Measurements from ENCODE around the gene SNX14. TPM values are rescaled to one million over a fixed set of nuclear protein-coding genes. Genes with fewer than 3 reads are reported as not detected.

SNX14 gene
- total and polyA plus RNA-seq, 7 donors: 13.4 to 29.9 (median 17.5) TPM

DNA sequence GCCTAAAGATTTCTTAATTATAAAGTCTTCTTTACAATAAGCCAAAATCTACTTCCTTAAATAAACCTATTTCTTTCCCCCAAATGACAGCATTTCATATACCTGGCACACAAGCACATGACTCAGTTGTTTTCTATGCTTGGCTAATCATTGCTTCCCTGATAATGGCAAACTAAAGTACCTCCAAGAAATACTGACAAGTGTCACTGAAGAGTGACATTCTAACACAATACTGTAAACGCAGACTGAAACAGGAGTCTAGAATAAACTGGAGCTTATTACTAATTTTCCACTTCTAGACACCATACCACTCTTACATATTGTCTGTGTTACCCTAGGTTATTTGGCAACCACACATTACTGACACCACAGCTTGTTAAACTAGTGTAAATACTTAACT, 34.7 kb upstream of the SNX14 start:
- Histone ChIP-seq H3K4me3 (no peak overlapping the region), H3K4me1 (peaks cover 47% of the 10 kb centered on the region), H3K27ac (no peak overlapping the region), H3K27me3 (ENCODE audit: insufficient read depth in 3 of 3, low read length in 2 of 3) (no peaks in the 10 kb centered on the region), H3K36me3 (ENCODE audit: insufficient read depth in 1 of 2, low read depth in 1 of 2) (peaks cover 14 to 100% of the 10 kb centered on the region in 2 donors), H3K9me3 (no peaks in the 10 kb centered on the region)
- DNase-seq (no peak), ATAC-seq (no peak)
- 73 to 87% (median 85%) methylated on average over 1 of the region's 1 CpG for WGBS, 3 donors
- intact Hi-C loops (cut with DNase I): no loop called here
- TF ChIP-seq, protein P1, sequence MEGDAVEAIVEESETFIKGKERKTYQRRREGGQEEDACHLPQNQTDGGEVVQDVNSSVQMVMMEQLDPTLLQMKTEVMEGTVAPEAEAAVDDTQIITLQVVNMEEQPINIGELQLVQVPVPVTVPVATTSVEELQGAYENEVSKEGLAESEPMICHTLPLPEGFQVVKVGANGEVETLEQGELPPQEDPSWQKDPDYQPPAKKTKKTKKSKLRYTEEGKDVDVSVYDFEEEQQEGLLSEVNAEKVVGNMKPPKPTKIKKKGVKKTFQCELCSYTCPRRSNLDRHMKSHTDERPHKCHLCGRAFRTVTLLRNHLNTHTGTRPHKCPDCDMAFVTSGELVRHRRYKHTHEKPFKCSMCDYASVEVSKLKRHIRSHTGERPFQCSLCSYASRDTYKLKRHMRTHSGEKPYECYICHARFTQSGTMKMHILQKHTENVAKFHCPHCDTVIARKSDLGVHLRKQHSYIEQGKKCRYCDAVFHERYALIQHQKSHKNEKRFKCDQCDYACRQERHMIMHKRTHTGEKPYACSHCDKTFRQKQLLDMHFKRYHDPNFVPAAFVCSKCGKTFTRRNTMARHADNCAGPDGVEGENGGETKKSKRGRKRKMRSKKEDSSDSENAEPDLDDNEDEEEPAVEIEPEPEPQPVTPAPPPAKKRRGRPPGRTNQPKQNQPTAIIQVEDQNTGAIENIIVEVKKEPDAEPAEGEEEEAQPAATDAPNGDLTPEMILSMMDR (IDR thresholded peaks at IDR 0.05): no peak

DNA sequence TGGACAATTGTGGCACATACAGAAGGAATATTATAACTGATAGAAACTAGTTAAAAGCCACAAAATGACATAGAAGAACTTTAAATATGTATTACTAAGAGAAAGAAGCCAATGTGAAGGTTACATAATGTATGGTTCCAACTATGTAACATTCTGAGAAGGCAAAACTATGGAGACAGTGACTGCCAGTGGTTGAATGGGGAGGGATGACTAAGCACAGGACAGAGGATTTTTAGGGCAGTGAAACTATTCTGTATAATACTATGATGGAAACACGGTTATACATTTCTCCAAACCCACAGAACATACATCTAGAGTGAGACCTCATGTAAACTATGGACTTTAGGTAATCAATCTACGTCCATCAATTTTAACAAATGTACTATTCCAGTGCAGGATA, 26.6 kb upstream of the SNX14 start:
- H3K36me3 ChIP-seq (ENCODE audit: insufficient read depth in 1 of 2, low read depth in 1 of 2): peaks cover 13 to 100% of the 10 kb centered on the region in 2 donors
- intact Hi-C loops (cut with DNase I): no loop called here
- WGBS, 3 donors: 91 to 97% (median 91%) methylated on average over 2 of the region's 2 CpGs

DNA sequence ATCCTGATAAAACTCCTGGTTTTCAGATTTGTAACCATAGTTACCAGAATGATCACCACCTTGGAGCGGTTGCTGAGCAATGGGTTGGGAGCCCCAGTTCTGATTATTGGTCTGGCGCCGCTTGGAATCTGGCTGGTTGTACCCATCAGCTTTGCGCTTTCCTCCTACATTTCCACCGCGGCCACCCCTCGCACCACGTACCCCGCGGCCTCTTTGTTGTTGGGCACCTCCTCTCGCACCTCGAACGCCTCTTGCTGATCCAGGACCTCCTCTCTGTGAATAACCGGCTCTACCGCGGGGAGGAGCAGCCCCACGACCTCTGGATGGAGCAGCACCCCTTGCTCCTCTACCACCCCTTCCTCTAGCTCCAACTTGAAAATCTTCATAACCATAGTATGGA, 21.1 kb upstream of the SNX14 start:
- no peak overlapping the region for H3K4me3 ChIP-seq
- intact Hi-C loops (cut with DNase I): no loop called here
- WGBS, 3 donors: 96 to 98% (median 97%) methylated on average over 17 of the region's 17 CpGs
- H3K9me3 ChIP-seq: no peaks in the 10 kb centered on the region
- TF ChIP-seq, protein P1 (IDR thresholded peaks at IDR 0.05): no peak
- no peak overlapping the region for H3K27ac ChIP-seq
- no peaks in the 10 kb centered on the region for H3K27me3 ChIP-seq (ENCODE audit: insufficient read depth in 3 of 3, low read length in 2 of 3)
- H3K36me3 ChIP-seq (ENCODE audit: insufficient read depth in 1 of 2, low read depth in 1 of 2): peaks cover 18 to 100% of the 10 kb centered on the region in 2 donors
- DNase-seq (no peak), ATAC-seq (peak in 2 of 4 donors; percentile 29 to 32)
- H3K4me1 ChIP-seq: no peaks in the 10 kb centered on the region

More for the DNA sequence above, 26.6 kb upstream of the SNX14 start:
- TF ChIP-seq, protein P1 (IDR thresholded peaks at IDR 0.05): no peak
- Histone ChIP-seq H3K9me3 (no peaks in the 10 kb centered on the region), H3K27me3 (ENCODE audit: insufficient read depth in 3 of 3, low read length in 2 of 3) (no peaks in the 10 kb centered on the region), H3K4me3 (no peak overlapping the region), H3K4me1 (peaks cover 14% of the 10 kb centered on the region), H3K27ac (no peak overlapping the region)
- DNase-seq (no peak), ATAC-seq (no peak)

DNA sequence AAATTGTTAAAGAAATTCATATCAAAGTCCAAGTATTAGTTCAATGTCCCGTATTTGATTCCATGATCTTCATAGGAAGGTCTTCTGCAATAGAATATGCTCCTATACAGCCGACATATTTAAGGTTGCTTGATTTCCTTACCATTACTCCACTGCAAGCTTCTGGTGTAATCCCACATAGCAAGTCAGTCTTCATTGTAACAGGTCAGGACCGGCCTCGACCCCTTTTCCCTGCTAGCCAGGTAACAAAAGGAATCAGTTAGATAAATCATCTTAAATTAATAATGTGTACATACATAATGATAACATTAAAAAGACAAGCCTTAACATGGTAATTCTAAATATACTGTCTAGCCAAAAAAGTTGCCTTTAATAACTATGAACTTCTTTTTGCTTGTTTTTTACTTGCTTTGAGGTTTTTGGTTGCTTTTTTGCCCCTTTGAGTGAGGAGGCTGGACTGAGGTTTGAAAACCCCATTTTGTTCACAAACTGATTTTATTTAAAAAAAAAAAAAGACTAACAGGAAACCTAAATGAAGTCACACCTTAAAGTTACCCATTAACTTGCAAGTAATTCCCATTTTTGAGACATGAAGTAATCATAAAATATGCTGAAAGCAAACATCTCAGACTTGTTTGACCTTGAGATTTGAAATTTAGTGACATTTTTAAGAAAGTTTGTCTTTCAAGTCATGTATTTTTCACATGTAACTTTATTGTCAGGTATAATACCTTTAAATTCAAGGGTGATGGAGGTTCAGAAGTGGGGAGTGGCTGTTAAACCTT, 19.2 kb upstream of the SNX14 start:
- no peaks in the 10 kb centered on the region for H3K9me3 ChIP-seq
- DNase-seq (no peak), ATAC-seq (no peak)
- no peaks in the 10 kb centered on the region for H3K27me3 ChIP-seq (ENCODE audit: insufficient read depth in 3 of 3, low read length in 2 of 3)
- no peaks in the 10 kb centered on the region for H3K4me1 ChIP-seq
- intact Hi-C loops (cut with DNase I): no loop called here
- no peak overlapping the region for H3K27ac ChIP-seq
- TF ChIP-seq, protein P1 (IDR thresholded peaks at IDR 0.05): no peak
- peaks cover 16 to 100% of the 10 kb centered on the region in 2 donors for H3K36me3 ChIP-seq (ENCODE audit: insufficient read depth in 1 of 2, low read depth in 1 of 2)
- no peak overlapping the region for H3K4me3 ChIP-seq
- WGBS, 3 donors: 92 to 95% (median 94%) methylated on average over 4 of the region's 4 CpGs

Measured in psoas muscle (tissue), 8 donors.